Panc1 (cell line): ENCODE data around the gene FUT7. TPM values are rescaled to one million over a fixed set of nuclear protein-coding genes. Genes with fewer than 3 reads are reported as not detected.

Experiments
- ATAC-seq: fragments of 200-7000 bp; cut with Tn5 transposase; 2 replicates; pipeline ENCODE4 v1.9.1; 2020; ENCODE audit warnings: mild to moderate bottlenecking, moderate library complexity
- BruUV-seq: library from RNA; stranded (reverse); fragments of 400-500 nt; replicated peaks from 2 replicates; lab custom pipeline; 2021; lab: Mats Ljungman, UMichigan
- CTCF ChIA-PET: fragments of 300-600 bp; sonication (Branson Sonifier 250); formaldehyde crosslinking; loops from one replicate; lab custom pipeline; 2022; ENCODE audit warnings: antibody characterized with exemption; lab: Charles Lee
- POLR2A ChIA-PET: fragments of 300-600 bp; sonication (Branson Sonifier 250); formaldehyde crosslinking; loops from one replicate; lab custom pipeline; 2022; ENCODE audit warnings: antibody characterized with exemption; lab: Charles Lee
- DNase-seq: peaks from one replicate; pipeline ENCODE4 v3.0.0-alpha.2; 2010; ENCODE audit warnings: low read depth, low spot score
- H3K27ac ChIP-seq: 2 replicates; pipeline ENCODE4 v1.5.1; 2011; ENCODE audit warnings: mild to moderate bottlenecking, low read length, inconsistent platforms
- H3K27me3 ChIP-seq: fragments of 200-500 bp; sonication (Bioruptor generic); 2 replicates; pipeline ENCODE4 v1.6.0; 2014; ENCODE audit warnings: low read length, inconsistent platforms; ENCODE audit not compliant: control insufficient read depth, insufficient read depth
- H3K36me3 ChIP-seq: fragments of 200-500 bp; sonication (Bioruptor generic); 2 replicates; pipeline ENCODE4 v1.5.1; 2014; ENCODE audit warnings: inconsistent platforms, mild to moderate bottlenecking, low read length, moderate library complexity; ENCODE audit not compliant: control insufficient read depth, insufficient read depth
- H3K4me1 ChIP-seq: 2 replicates; pipeline ENCODE4 v1.5.1; 2011; ENCODE audit warnings: inconsistent platforms, mild to moderate bottlenecking, low read length, moderate library complexity; ENCODE audit not compliant: control insufficient read depth, insufficient read depth
- H3K4me3 ChIP-seq, 2 experiments: 2 replicates each; pipeline ENCODE4 v1.5.1; 2011 to 2012; ENCODE audit warnings: low read depth in 2 of 2, low read length in 2 of 2, mild to moderate bottlenecking in 2 of 2, inconsistent platforms in 1 of 2, moderate library complexity in 1 of 2
- H3K9me3 ChIP-seq: fragments of 200-500 bp; sonication (Bioruptor generic); 2 replicates; pipeline ENCODE4 v1.5.1; 2014; ENCODE audit warnings: low read depth, mild to moderate bottlenecking, inconsistent platforms, low read length, moderate library complexity; ENCODE audit not compliant: control insufficient read depth, insufficient read depth
- CTCF ChIP-seq: fragments of 450-650 bp; IDR thresholded peaks from 2 replicates; pipeline ENCODE4 v1.5.1; 2017; ENCODE audit warnings: mild to moderate bottlenecking
- POLR2AphosphoS5 ChIP-seq: IDR thresholded peaks from 2 replicates; pipeline ENCODE4 v1.6.1; 2012; ENCODE audit warnings: mild to moderate bottlenecking, low read depth, low read length, moderate library complexity
- SIN3A ChIP-seq: IDR thresholded peaks from 2 replicates; pipeline ENCODE4 v1.6.1; 2012; ENCODE audit warnings: low read depth, mild to moderate bottlenecking, low read length, moderate library complexity, borderline replicate concordance; ENCODE audit not compliant: insufficient read depth
- TCF7L2 ChIP-seq: IDR thresholded peaks from 2 replicates; pipeline ENCODE4 v1.6.1; 2011; ENCODE audit warnings: mild to moderate bottlenecking, low read depth, low read length, inconsistent platforms
- in situ Hi-C: cut with HindIII; loops from 2 replicates; pipeline ENCODE4 v1.10.0; 2016; ENCODE audit warnings: low sequenced_read_pairs, low pct_unique_long_range_greater_than_20kb
- intact Hi-C: fragments of 100-400 bp; cut with micrococcal nuclease; formaldehyde crosslinking; loops from one replicate; pipeline ENCODE4 v1.10.0; 2022; ENCODE audit not compliant: unreplicated experiment
- total RNA-seq: library from RNA; stranded (reverse); gene quantifications from one replicate; pipeline ENCODE4 v1.2.1, GENCODE V29; 2021; ENCODE audit not compliant: unreplicated experiment
- TF ChIP-seq, protein P1 (sequence below), 2 experiments: IDR thresholded peaks; 2 replicates each; pipeline ENCODE4 v1.6.1; 2011 to 2012; ENCODE audit warnings: low read depth in 2 of 2, control low read depth in 1 of 2, low read length in 1 of 2, mild to moderate bottlenecking in 1 of 2, moderate library complexity in 1 of 2; ENCODE audit not compliant: insufficient read depth in 1 of 2

FUT7 gene
- total RNA-seq, 1 experiment from 2014 or later = not detected

- no peak for DNase-seq
- ChIA-PET POLR2A (interaction anchor here (0.6 kb wide), 1 partner anchor 240 kb away, joined by 12 read pairs; no protein-coding TSS in a partner anchor), CTCF (interaction anchor here (0.5 to 0.7 kb wide), 3 partner anchors 53 to 129 kb away, joined by 3 to 5 read pairs (median 3); partner anchors contain the start of genes MAMDC4 and MAN1B1)
- Histone ChIP-seq H3K4me1 (no peaks in the 10 kb centered on the region), H3K9me3 (no peaks in the 10 kb centered on the region), H3K27me3 (no peaks in the 10 kb centered on the region), H3K4me3 (no peak overlapping the region), H3K27ac (no peak overlapping the region), H3K36me3 (no peaks in the 10 kb centered on the region)
- no peak for TF ChIP-seq CTCF
- TF ChIP-seq, protein P1, sequence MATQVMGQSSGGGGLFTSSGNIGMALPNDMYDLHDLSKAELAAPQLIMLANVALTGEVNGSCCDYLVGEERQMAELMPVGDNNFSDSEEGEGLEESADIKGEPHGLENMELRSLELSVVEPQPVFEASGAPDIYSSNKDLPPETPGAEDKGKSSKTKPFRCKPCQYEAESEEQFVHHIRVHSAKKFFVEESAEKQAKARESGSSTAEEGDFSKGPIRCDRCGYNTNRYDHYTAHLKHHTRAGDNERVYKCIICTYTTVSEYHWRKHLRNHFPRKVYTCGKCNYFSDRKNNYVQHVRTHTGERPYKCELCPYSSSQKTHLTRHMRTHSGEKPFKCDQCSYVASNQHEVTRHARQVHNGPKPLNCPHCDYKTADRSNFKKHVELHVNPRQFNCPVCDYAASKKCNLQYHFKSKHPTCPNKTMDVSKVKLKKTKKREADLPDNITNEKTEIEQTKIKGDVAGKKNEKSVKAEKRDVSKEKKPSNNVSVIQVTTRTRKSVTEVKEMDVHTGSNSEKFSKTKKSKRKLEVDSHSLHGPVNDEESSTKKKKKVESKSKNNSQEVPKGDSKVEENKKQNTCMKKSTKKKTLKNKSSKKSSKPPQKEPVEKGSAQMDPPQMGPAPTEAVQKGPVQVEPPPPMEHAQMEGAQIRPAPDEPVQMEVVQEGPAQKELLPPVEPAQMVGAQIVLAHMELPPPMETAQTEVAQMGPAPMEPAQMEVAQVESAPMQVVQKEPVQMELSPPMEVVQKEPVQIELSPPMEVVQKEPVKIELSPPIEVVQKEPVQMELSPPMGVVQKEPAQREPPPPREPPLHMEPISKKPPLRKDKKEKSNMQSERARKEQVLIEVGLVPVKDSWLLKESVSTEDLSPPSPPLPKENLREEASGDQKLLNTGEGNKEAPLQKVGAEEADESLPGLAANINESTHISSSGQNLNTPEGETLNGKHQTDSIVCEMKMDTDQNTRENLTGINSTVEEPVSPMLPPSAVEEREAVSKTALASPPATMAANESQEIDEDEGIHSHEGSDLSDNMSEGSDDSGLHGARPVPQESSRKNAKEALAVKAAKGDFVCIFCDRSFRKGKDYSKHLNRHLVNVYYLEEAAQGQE (IDR thresholded peaks at IDR 0.05; ENCODE audit: insufficient read depth in 1 of 2, low read depth in 2 of 2, low read length in 1 of 2) = no peak
- TF ChIP-seq TCF7L2 = no peak
- TF ChIP-seq POLR2AphosphoS5 = no peak
- TF ChIP-seq SIN3A = no peak
- ATAC-seq = no peak
- BruUV-seq = no TSS peak
- in situ Hi-C loops (no loop called here), intact Hi-C loops (no loop called here)
Measured at GRCh38 chr9:136981588-136982231, 50.2 kb downstream of the FUT7 start.

DNA sequence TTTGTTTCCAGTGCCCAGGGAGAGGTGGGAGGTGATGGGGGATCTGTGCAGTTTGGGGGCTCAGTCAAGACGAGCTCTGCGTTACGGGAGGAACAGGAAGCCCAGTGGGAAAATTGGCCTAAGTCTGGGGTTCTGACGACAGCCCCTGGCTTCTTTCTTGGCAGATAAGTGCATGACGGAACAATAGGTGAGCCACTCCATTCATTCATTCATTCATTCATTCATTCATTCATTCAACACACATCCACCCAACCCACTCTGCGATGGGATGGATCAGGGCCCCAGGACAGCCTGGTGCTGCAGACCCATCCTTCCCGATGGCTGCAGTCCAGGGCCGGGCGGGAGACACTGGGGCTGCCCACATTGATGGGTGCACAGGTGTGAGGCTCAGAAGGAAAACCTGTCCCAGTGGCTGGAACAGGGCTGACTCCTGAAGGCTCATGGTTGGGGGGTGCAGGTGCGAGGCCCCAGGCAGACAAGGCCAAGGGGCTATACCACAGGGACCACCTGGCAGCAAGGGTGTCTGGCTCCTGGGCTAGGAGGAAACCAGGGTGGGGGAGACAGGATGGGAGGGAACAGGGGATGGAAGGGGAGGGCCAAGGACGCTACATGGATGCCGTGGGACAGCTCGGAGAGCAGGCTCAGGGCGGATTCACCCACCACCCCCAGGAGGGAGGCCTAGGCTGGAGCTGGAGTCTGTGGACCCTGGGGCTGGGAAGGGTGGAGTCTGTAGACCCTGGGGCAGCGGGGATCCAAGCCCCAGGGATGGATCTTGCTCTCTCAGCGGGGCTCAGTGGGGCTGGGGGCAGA is 51.0 kb downstream of the FUT7 start:
- Histone ChIP-seq H3K27ac (no peak overlapping the region), H3K4me3 (no peak overlapping the region), H3K4me1 (no peaks in the 10 kb centered on the region), H3K27me3 (no peaks in the 10 kb centered on the region), H3K9me3 (no peaks in the 10 kb centered on the region), H3K36me3 (no peaks in the 10 kb centered on the region)
- POLR2A ChIA-PET = no interaction called here
- DNase-seq (no peak), ATAC-seq (no peak)
- CTCF ChIA-PET = interaction anchor here (0.5 to 0.6 kb wide), 2 partner anchors 54 to 128 kb away, joined by 3 read pairs; partner anchors contain the start of gene MAMDC4
- in situ Hi-C loops = no loop called here
- BruUV-seq = no TSS peak
- no peak for TF ChIP-seq TCF7L2
- no peak for TF ChIP-seq POLR2AphosphoS5
- TF ChIP-seq SIN3A = no peak
- TF ChIP-seq CTCF = no peak
- TF ChIP-seq, protein P1 (IDR thresholded peaks at IDR 0.05; ENCODE audit: insufficient read depth in 1 of 2, low read depth in 2 of 2, low read length in 1 of 2) = no peak
- intact Hi-C loops = no loop called here
